CD4-positive, alpha-beta T cell treated with Interleukin-4 for 4 hours (primary cell): Measurements from ENCODE around the gene EMCN.
A peak's percentile ranks its signal among the peaks of the same experiment; 100 is the strongest.
"Not testable (repeated sequence)": the region's sequence is repeated elsewhere in the genome, so short reads cannot be mapped to it uniquely, and the experiment has no call there.

Experiments used
- DNase-seq: peaks from one replicate; pipeline ENCODE4 v3.0.0-alpha.2; 2020

EMCN gene

GRCh38 chr4:100489305-100489704 is 28.5 kb downstream of the EMCN start:
- DNase-seq: no peak

- no peak for DNase-seq
Measured at GRCh38 chr4:100486496-100486895, 31.3 kb downstream of the EMCN start.

GRCh38 chr4:100483796-100484195 is 34.0 kb downstream of the EMCN start:
- no peak for DNase-seq

DNA sequence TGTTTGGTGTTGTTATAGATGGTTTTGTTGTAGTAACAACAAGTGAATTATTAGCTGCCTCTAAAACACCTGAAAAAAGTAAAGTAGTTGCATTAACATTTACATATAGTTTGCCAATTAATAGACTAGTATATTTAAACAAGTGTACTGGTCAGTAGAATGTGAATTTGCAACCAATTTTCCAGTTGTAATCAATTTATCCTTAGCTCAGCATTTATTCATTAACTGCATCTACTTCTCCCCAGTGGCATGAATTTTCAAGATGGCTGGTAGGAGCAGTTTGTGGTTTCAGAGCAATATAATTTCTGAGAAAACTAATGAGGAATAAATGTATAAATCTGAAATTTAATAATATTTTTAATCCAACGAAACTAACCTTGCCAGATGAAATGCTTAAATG is 37.9 kb downstream of the EMCN start:
- DNase-seq: no peak

DNA sequence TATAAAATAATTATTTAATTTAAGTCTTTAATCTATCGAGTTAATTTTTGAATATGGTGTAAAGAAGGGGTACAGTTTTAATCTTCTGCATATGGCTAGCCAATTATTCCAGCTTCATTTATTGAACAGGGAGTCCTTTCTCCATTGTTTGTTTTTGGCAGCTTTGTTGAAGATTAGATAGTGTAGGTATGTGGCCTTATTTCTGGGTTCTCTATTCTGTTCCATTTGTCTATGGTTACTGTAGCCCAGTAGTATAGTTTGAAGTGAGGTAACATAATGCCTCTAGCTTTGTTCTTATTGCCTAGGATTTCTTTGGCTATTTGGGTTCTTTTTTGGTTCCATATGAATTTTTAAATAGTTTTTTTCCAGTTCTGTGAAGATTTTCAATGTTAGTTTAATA is 48.3 kb downstream of the EMCN start:
- no peak for DNase-seq

DNA sequence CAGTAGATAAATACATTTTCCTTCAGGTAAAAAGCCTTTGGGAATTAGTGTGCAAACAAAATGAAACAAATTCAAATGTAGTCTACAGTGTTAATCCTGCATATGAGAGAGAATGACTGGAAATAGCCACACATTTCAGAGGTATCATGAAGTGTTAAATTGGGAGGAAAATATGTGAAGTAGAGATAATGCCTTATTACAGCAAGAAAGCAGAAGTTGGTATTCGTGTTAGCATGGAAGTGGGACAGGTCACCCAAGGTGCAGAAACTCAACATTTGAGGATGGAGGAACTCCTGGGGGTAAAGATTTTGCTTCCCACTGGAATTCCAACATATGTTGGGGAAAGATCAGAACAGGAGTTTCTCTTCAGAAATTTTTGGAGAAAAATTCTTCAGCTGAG is 51.3 kb downstream of the EMCN start:
- DNase-seq: no peak

DNA sequence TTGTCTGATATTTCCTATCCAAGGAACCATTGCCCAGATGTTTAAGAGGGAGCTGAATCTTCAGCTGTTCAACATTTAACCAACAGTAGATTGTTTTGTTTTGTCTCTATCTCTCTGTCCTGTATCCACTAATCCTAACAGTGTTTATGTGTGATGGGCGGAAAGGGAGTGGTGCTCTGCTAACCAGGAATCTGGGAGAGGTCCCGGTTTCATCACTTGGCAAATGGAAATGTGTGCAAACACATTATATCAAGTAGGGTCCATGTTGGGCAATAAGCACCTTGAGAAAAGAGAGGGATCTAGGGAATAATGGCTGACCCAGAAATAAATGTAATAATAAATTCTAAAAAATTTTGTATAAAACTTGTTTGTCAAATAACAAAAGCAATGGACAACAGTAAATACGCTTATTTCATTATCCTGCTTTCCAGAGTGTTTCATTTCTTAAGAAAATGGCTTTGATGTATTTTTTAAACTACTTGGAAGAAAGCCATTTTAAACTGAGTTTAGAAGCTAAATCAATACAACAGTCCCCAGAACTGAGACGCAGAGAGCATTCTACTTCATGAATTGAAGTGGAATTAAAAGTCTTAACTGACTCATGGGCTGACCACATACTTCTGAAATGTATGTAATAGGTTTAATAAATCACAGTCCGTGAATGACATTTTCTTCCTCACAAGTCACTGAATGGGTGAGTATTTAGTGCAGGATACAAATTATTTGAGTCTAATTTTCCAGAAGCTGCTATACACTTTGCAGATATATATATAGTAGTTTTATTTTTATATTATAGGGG is 55.8 kb downstream of the EMCN start:
- DNase-seq: no peak

GRCh38 chr4:100450449-100450848 is 67.4 kb downstream of the EMCN start:
- no peak for DNase-seq

GRCh38 chr4:100431416-100431815 is 86.4 kb downstream of the EMCN start:
- DNase-seq: no peak

GRCh38 chr4:100430451-100430850 is 87.4 kb downstream of the EMCN start:
- no peak for DNase-seq

GRCh38 chr4:100429616-100430015 is 88.2 kb downstream of the EMCN start:
- DNase-seq: no peak

DNA sequence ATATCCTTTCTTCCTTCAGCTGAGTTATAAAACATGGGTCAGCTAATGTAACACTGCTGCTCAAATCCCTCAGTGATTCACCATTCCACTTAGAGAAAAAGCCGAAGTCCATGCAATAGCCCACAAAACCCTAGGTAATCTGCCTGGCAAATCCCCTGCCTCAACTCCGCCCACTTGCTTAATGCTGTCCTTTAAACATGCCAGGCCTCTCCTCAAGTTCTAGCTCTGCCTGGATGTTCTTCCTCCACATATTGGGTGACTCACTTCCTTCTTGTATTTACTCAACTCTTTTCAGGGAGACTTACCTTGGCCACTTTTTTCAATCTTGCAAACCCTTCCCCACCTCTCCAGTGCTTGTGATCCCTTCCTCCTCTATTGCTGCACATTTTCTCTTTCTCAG is 89.8 kb downstream of the EMCN start:
- no peak for DNase-seq

DNA sequence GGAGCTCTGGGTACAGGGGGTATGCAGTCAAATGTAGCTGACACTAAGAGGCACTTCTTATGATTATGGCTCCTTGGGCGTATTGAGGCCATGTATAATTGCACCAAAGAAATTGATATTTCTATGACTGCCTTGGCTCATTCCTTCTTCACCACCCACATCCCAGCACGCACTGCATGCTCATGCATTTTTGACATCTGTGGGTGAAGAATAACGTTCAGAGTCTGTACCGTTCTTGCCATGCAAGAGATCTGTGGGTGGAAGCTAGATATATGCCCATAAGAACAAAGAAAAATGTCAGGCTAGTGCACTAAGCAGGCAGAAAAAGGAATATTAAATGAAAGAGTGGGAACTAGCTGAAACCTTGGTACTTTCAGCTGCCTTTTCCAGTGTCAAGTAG is 93.4 kb downstream of the EMCN start:
- DNase-seq: no peak

GRCh38 chr4:100422894-100423293 is 94.9 kb downstream of the EMCN start:
- DNase-seq: no peak

DNA sequence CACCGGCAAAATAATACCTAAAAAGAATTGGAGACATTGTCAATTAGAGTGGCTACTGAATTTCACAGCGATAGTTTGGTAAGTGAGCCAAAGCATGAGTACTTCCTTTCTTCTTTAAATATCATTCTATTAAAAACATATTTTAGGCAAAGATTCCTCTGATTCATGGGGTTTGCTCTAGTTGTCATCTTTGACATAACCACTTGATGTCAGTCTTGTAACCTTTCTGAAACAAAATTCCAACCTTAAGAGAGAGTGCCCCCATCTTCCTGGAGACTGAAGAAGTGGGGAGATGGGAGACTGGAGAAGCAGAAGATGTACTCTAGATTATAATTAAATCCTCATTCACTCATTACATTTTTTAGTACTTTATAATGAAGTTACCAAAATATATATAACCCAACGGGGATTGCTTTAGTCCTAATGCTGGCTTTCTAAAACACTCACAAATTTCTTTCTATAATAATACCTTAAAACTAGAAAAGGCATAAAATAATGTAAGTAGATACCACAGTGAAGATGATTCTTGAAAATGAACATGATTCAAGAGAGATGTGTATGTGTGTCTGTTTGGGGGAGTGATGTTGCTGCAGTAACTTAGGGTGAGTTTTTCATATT is 96.4 kb downstream of the EMCN start:
- peak; percentile 6 for DNase-seq

DNA sequence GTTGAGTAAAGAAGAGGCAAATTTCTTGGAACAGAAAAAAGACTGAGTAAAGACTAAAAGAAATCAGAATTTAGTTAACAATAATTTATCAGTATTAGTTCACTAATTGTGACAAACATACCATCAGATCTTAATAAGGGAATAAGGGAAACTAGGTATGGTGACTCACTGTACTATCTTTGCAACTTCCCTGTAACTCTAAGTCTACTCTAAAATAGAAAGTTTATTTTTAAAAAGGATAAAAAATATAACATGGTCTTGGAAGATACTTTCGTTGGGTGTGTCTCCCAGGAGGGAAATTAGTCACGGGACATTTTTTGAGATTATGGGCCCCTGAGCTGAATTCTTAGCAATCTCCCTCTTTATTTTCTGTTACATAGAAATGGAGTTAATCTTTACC is 97.3 kb downstream of the EMCN start:
- DNase-seq: no peak

GRCh38 chr4:100417565-100417964 is 100.3 kb downstream of the EMCN start:
- DNase-seq: no peak

GRCh38 chr4:100414016-100414790 is 103.6 kb downstream of the EMCN start:
- no peak for DNase-seq

DNA sequence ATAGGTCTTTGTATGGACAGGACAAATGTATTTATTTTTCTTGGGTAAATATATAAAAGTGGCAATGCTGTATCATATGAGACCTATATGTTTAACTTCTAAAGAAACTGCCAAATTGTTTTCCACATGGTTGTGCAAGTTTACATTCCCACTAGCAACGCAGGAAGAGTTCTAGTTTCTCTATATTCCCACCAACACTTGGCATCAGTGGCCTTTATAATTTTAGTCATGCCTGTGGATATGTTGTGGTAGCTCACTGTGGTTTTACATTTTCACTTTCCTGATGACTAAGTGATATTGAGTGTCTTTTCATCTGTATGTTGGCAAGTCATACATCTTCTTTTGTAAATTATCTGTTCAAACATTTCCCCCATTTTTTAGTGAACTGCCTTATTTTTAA is 126.0 kb downstream of the EMCN start:
- DNase-seq: no peak

DNA sequence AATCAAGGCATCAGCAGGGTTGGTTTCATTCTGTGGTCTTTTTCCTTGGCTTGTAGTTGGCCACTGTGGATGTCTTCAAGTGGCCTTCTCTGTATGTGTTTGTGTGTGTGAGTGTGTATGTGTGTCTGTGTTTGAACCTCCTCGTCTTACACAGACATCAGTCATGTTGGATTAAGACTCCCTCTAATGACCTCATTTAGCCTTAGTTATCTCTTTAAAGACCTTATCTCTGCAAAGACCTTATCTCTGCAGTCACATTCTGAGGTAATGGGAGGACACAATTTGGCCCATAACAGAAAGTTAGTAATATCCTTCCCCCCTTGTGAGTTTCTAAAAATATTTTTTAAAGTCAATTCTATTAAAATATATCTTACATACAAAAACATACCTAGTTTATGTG is 126.7 kb downstream of the EMCN start:
- no peak for DNase-seq

DNA sequence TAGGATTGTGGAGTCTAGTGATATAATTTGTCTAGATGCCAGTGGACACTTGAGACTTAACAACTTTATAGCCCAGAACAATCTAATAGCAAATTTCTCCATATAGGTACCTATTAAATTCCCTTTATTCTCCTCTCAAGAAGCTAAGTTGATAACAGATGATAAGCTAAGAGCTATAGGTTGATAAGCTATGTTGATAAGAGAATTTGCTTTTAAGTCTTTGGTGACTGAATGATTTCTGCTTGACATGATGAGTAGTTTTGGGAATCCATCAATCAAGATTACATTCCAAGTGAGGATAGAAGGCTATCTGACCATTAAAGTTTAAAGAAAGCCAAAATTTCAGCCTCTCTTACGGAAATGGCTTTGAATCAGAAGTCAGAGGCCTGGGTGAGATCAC is 131.6 kb downstream of the EMCN start:
- DNase-seq: no peak

DNA sequence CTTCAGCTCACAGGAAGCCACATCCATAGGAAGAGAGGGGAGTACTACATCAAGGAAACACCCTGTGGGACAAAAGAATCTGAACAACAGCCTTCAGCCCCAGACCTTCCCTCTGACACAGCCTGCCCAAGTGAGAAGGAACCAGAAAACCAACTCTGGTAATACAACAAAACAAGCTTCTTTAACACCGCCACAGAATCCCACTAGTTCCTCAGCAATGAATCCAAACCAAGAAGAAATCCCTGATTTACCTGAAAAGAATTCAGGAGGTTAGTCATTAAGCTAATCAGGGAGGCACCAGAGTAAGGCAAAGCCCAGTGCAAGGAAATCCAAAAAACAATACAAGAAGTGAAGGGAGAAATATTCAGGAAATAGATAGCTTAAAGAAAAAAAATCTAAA is 137.4 kb downstream of the EMCN start:
- DNase-seq: not testable (repeated sequence)

DNA sequence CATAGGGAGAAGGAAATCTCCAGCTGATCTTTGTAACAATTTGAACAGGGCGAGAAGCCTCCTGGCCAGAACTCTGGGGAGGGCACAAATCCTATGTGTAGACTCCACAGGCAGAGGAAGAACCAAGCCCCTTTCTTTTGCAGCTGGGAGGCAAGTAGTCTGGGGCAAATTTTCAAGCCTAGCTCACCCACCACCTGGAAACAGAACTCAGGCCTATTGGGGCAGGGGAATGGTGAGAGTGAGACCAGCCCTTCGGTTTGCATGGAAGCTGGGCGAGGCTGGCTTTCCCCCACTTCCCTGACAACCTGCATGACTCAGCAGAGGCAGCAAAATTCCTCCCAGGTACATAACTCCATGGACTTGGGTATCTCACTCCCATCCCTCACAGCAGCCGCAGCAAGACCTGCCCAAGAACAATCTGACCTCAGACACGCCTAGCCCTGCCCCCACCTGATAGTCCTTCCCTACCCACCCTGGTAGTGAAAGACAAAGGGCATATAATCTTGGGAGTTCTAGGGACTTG is 138.2 kb downstream of the EMCN start:
- DNase-seq: no peak

- DNase-seq: peak; percentile 2
Measured at GRCh38 chr4:100372432-100372831, 145.4 kb downstream of the EMCN start.
